Suppressor macrophage treated with lipopolysaccharide for 4 hours (primary cell): ENCODE results near the gene ERICH2.
A peak's percentile ranks its signal among the peaks of the same experiment; 100 is the strongest.
"Not testable (repeated sequence)": the region's sequence is repeated elsewhere in the genome, so short reads cannot be mapped to it uniquely, and the experiment has no call there.

Experiments
- DNase-seq: peaks from one replicate; pipeline ENCODE4 v3.0.0-alpha.2; 2020

Gene ERICH2

GRCh38 chr2:170770008-170770605 lies at the start of gene ERICH2:
TSS of gene ERICH2 (plus strand) at chr2:170770378. CDS start at chr2:170770682, 304 bp downstream.
- DNase-seq, result peak; percentile 54

- DNase-seq, result no peak
These were observed 48.5 kb upstream of the ERICH2 start for GRCh38 chr2:170721678-170722077.

- DNase-seq, result no peak
These were observed 47.9 kb upstream of the ERICH2 start for GRCh38 chr2:170722301-170722700.

- no peak for DNase-seq
These were observed 46.7 kb upstream of the ERICH2 start for GRCh38 chr2:170723446-170723958.

GRCh38 chr2:170733798-170734600 lies 36.2 kb upstream of the ERICH2 start:
- DNase-seq, result no peak

DNA sequence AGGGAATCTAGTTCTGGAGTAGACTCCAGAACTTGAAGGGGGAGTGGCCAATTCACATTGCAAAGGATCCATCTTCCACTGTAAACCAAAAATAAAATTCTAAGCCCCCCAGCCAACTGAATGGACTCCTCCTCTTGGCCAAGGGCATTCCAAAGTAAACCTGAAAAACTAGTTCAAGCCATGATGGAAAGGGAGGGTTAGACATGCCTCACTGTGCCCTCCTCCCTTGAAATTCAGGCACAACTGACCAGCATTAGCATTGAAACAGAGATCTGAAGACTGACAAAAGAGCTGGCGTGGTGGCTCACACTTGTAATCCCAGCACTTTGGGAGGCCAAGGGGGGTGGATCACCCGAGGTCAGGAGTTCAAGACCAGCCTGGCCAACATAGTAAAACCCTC lies 35.6 kb upstream of the ERICH2 start:
- not testable (repeated sequence) for DNase-seq

GRCh38 chr2:170736628-170737027 lies 33.5 kb upstream of the ERICH2 start:
- peak; percentile 71 for DNase-seq

DNA sequence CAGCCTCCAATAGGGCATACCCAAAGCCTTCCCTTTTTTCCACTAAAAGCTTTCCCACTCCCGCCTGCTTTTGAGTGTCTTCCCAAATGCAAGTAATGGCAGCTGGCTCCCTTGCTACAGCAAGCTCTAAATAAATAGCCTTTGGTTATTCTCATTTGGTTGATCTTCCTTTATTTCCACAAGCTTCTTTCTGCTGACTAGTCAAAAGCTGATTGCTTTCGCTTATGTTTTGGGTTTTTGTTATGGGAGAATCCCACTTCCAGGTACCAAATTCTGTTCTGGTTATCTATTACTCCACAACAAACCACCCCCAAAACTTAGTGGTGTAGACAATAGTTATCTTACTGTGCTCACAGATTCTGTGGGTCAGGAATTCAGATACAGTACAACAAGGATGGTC lies 32.8 kb upstream of the ERICH2 start:
- DNase-seq, result no peak

DNA sequence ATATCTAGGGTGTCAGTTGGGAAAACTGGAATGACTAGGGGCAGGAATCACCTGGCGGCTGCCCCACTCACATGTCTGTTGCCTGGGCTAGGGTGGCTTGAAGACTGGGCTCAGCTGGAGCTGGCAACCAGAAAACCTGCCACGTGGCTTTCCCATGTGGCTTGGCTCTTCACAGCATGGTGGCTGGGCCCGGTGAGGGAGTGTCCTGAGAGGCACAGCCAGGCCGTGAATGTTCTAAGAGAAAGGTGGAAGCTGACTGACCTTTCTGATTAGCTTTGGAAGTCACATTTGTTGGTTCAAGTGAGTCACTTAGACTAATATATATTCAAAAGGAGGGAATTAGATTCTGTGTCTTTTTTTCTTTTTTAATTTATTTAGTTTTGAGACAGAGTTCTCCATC lies 32.4 kb upstream of the ERICH2 start:
- no peak for DNase-seq

DNA sequence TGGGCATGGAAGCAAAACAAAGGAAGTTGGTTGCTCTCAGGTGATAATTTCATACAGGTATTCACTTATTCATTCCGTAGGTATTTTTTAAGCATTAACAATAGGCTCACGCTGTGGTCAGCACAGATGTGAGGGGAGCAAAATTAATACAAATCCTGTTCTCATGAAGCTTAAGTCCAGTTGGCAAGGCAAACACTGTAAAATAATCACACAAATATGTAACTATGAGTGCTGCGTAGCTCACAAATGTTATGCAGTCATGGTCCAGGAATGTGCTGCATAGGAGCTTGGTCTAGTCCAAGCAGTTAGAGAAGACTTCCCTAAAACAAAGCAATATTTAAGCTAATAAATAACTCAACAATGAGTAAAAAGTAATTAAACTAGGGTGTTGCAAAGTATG lies 31.1 kb upstream of the ERICH2 start:
- no peak for DNase-seq

DNA sequence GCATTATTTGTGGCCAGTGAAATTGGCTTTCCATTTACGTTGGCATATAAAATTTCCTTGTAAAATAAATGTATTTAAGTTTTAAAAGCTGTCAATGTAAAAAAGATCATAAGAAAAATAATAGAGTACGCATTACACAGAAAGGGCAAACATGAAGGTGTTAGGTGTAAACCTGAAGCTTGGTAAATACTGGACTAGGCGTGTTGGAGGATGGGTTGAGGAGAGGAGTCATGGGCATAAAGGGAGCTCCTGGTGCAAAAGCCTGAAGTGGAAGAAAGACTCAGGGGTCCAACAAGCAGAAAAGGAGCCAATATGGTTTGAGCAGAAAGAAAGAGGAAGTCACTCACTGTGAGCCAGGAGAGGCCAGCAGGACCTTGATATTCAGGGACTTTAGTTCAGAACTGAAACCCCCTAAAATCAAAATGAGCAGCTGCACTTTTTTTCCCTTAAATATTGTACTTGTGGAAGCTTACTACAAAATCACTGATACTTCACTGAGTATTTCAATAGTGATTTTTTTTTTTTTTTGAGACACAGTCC lies 30.6 kb upstream of the ERICH2 start:
- no peak for DNase-seq

GRCh38 chr2:170740660-170741059 lies 29.5 kb upstream of the ERICH2 start:
- no peak for DNase-seq

DNA sequence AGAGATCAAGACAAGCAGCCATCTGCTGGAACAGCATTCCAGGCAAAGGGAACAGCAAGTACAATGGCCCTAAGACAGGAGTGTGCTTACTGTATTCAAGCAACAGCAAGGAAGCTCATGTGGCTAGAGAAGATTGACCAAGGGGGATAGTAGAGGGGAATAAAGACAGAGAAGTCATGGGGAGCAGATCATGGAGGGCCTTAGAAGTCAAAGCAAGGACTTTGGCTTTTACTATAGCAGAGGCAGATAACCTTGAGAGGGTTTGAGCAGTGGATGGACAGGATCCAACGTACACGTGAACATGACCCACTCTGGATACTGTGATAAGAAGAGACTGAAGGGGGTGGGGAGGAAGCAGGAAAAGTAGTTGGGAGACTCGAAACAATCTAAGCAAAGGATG lies 28.2 kb upstream of the ERICH2 start:
- DNase-seq, result no peak

DNA sequence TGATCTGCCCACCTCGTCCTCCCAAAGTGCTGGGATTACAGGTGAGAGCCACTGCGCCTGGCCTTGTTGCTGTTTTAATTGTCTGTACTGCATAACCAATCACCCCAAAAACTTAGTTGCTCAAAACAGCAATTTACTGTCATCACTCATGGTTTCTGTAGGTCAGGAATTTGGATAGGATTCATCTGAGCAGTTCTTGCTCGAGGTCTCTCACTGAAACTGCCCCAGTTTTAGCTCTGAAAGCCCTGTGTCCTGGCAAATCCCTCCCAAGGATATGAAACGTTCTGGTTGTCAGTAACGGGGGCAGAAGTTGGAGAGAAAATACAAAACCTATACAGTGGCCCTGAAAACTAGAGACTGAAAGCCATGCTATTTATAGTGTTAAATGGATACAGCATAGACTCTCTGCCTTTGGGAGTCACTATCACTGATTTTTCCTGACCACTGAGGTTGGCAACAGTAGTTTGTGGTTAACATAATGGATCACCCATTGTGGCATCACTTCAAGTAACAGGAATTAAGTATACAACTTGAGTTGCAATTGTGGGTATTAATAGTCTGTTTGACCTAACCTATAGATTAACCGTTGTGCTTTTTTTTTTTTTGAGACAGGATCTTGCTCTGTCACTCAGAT lies 27.2 kb upstream of the ERICH2 start:
- no peak for DNase-seq

DNA sequence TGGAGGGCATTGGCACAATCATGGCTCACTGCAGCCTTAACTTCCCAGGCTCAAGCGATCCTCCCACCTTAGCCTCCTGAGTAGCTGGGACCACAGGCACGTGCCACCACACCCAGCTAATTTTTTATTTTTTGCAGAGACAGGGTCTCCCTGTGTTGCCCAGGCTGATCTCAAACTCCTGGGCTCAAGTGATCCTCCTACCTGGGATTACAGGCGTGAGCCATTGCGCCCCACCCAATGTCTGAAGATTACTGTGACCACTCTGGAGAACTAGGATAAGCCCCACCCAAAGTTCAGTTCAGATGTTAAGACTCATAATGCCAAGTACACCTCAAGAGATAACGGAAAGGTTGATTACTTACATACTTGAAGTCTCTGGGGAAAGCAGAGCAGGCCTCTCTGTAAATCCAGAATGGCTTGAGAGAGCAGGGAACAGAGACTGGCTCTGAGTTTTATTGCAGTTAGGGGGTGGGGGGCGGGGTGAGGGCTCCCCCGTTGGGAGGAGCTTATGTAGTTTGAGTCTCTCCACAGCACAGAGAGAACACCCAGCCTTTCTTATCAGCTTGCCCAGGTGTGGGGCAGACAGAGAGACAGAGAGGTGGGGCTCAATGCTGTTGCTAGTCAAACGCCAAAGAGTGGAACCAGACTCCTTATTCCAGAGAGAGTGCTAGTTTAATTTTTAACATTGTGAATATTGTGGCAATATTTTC lies 26.5 kb upstream of the ERICH2 start:
- no peak for DNase-seq

DNA sequence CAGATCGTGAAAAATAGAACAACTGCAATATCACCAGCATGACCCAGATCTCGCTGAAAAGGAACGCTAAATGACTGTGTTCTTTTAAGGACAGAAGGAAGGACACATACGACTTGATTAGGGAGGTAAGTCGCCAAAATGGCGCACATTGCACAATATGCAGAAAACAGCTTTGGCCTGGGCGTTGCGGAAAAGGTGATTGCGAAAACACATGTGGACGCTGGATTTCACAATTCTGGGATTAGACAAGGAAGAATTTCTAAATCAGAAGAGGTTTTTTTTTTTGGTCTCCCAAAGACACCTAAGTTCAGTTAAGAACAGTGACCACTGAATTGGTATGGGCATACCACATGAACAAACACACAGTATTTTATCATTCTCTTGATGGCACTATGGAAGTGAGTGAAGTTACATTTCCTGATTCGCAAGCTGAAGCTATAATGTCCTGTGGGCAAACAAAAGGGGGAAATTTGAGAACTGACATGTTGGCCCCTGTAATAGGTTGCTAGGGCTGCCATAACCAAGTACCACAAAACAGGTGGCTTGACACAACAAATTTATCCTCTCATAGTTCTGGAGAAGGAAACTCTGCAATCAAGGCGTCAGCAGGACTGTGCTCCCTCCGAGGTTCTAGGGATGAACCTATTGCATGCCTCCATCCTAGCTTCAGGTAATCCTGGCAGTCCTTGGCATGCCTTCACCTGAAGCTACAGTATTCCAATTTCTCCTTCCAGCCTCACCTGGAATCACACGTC lies 25.8 kb upstream of the ERICH2 start:
- peak; percentile 75 for DNase-seq

DNA sequence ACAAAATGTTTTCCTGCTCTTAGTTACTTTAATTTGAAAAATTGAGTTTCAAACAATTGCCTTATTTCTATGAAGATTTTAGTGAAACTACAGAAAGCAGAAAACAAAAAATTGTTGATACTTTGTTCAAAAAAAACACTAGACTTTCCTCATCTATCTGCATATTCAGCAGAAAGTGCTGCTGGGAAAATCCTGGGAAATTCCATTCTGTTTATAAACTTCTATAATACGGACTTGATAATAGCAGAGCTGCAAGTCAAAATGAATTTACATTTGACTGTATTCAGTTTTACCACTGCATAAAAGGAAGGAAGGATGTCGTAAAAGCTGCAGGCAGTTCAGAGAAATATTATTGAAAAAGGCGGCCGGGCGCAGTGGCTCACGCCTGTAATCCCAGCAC lies 24.9 kb upstream of the ERICH2 start:
- DNase-seq, result peak; percentile 64

DNA sequence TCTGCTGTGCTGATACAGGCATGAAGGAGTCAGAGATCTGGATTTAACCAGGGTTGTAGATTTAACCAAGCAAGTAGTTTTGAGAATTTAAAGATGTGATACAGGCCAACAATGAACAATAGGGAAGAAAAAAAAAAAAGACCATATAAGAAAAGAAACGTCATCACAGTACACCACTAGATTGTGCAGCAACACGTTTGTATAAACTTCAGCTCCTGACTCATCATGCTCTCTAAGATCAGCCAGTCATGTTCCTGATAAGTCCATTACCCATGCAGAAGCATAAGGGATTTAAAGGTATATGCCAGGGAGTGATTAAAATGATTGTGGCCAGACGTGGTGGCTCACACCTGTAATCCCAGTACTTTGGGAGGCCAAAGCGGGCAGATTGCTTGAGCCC lies 22.3 kb upstream of the ERICH2 start:
- DNase-seq, result peak; percentile 14

- DNase-seq, result not testable (repeated sequence)
These were observed 18.6 kb upstream of the ERICH2 start for GRCh38 chr2:170751555-170751954.

- DNase-seq, result no peak
These were observed 8.6 kb upstream of the ERICH2 start for GRCh38 chr2:170761572-170761971.

DNA sequence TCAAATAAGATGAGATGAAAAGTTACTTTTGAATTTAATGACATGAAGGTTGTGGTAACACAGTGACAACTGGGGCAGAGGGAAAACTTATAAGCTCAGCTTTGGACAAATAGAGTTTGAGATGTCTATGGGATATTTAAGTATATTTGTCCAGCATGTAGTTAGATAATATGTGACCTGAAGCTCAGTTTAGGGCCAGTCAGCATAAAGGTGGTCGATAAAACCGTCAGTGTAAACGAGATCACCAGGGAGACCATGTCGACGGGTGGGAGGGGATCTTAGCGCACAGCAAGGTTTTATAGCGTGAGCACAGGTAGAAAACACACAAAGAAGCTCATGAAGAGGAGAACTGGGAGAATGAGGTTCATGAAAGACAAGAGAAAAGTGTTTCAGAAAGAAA lies 7.4 kb upstream of the ERICH2 start:
- no peak for DNase-seq

GRCh38 chr2:170763232-170763631 lies 6.9 kb upstream of the ERICH2 start:
- DNase-seq, result no peak
